MCF 10A (cell line): Measurements from ENCODE around the gene RANBP9. TPM values are rescaled to one million over a fixed set of nuclear protein-coding genes. Genes with fewer than 3 reads are reported as not detected.

Source experiments
- BruUV-seq: library from RNA; stranded (reverse); fragments of 400-500 nt; replicated peaks from 2 replicates; lab custom pipeline; 2021; lab: Mats Ljungman, UMichigan
- CTCF ChIA-PET: fragments of 300-600 bp; sonication (Branson Sonifier 250); formaldehyde crosslinking; extraction: SDS; loops from one replicate; lab custom pipeline; 2021; ENCODE audit warnings: antibody characterized with exemption, inconsistent platforms; lab: Yijun Ruan, JAX
- POLR2A ChIA-PET: fragments of 300-600, 350-650 bp; sonication (Branson Sonifier 250); formaldehyde crosslinking; extraction: SDS; loops from one replicate; lab custom pipeline; 2020; ENCODE audit warnings: antibody characterized with exemption, inconsistent platforms; lab: Yijun Ruan, JAX
- DNase-seq: peaks from one replicate; pipeline ENCODE4 v3.0.0-alpha.2; 2018; ENCODE audit not compliant: unreplicated experiment
- H3K27ac Mint-ChIP-seq: one replicate; pipeline ENCODE4 v1.8.0; 2022; ENCODE audit warnings: mild to moderate bottlenecking, low read depth, mixed read lengths; ENCODE audit not compliant: unreplicated experiment
- H3K27me3 Mint-ChIP-seq: one replicate; pipeline ENCODE4 v1.8.0; 2022; ENCODE audit warnings: mixed read lengths; ENCODE audit not compliant: insufficient read depth, unreplicated experiment
- H3K36me3 Mint-ChIP-seq: one replicate; pipeline ENCODE4 v1.8.0; 2022; ENCODE audit warnings: mild to moderate bottlenecking, moderate library complexity, mixed read lengths; ENCODE audit not compliant: insufficient read depth, unreplicated experiment
- H3K4me1 Mint-ChIP-seq: one replicate; pipeline ENCODE4 v1.8.0; 2022; ENCODE audit warnings: mixed read lengths; ENCODE audit not compliant: insufficient read depth, unreplicated experiment
- H3K4me3 Mint-ChIP-seq: one replicate; pipeline ENCODE4 v1.8.0; 2022; ENCODE audit warnings: mild to moderate bottlenecking, moderate library complexity, mixed read lengths; ENCODE audit not compliant: unreplicated experiment
- H3K9me3 Mint-ChIP-seq: one replicate; pipeline ENCODE4 v1.8.0; 2022; ENCODE audit warnings: mixed read lengths; ENCODE audit not compliant: unreplicated experiment
- intact Hi-C: fragments of 100-400 bp; cut with micrococcal nuclease; formaldehyde crosslinking; loops from 2 replicates; pipeline ENCODE4 v1.14.1; 2022
- total RNA-seq: library from RNA; stranded (reverse); gene quantifications from 2 replicates; pipeline ENCODE4 v1.2.3, GENCODE V29; 2022
- TF ChIP-seq, protein P1 (sequence below): fragments of 200-600 bp; IDR thresholded peaks from one replicate; pipeline ENCODE4 v1.8.0; 2022; ENCODE audit warnings: antibody characterized with exemption, mild to moderate bottlenecking; ENCODE audit not compliant: unreplicated experiment

Gene RANBP9
- total RNA-seq, 1 experiment from 2014 or later = 48.0 TPM

DNA sequence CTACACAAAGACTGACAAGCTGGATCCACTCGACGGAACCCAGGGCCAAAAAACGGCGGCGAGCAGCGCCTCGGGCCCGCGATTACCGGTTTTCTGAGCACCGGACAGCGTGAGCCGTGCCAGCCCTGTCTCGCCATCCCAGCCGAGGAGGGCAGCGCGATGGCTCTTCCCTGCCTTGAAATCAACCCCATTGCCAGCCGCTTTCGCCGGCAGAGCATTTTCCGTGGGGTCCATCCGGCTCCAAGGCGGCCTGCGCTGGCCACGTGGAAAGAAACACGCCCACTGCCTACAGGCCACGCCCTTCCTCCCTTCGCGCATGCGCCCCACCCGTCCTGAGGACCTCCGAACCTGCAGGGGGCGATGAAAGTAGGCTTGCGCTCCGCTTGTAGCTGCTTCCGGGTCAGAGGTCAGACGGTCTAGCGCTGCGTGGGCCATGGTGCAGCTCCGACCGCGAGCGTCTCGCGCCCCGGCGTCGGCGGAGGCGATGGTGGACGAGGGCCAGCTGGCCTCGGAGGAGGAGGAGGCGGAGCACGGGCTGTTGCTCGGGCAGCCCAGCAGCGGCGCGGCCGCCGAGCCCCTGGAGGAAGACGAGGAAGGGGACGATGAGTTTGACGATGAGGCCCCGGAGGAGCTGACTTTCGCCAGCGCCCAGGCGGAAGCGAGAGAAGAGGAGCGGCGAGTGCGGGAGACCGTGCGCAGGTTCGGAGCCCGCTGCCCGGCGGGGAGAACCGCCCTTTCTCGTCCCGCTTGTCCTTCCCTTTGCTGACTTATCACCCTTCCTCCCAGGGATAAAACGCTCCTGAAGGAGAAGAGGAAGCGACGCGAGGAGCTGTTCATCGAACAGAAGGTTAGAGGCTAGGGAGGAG is 96.5 kb downstream of the RANBP9 start, which contains the start of gene NOL7:
Gene NOL7 (plus strand): TSS at position 410 of the 866 bp plus-strand sequence. CDS start 24 bp downstream, at position 434.
- TSS peak; percentile 40 for BruUV-seq
- no peaks in the 10 kb centered on the region for H3K9me3 Mint-ChIP-seq
- intact Hi-C loops = loop anchor here (1.0 to 10.0 kb wide), 4 partner anchors 41 to 279 kb away; partner anchors contain the start of genes RANBP9 and SIRT5

DNA sequence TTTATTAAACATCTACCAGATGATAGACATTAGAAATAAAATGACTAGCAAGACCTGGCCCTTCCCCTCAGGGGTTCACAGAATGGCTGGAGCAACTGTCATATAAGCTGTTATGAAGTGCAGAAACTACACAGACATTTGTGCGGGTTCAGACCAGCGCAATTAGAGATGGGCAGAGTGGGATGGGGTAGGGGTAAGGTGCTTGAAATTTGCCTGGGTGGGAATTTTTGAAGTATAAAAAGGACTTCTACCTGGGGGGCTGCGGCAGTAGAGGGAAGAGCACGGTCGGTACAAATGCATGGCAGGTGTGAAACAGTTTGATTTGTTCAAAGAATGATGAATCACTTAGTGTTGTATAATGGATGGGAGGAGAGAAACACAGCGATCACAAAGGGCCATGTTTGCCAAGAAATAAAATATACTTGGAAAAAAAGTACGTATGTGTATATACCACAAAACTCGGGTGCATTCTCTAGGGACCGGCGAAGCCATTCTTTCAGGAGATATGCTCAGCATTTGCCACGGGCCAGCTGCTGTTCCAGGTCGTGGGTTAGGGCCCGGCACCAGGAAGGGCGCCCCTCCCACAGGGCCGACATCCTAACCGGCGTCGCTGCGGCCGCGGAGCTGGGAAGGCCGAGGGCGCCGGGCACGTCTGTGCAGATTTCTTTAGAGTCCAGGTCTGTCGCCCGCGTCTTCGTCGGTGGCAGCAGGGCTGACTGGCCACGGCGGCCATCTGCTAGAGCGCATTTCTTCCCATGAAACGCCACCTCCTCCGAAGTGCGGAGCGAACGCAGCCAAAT is 97.3 kb downstream of the RANBP9 start:
- Mint-ChIP-seq H3K36me3 (peaks cover 52% of the 10 kb centered on the region), H3K9me3 (no peaks in the 10 kb centered on the region), H3K4me1 (peaks cover 9% of the 10 kb centered on the region), H3K27me3 (no peaks in the 10 kb centered on the region), H3K4me3 (peak overlapping the region; percentile 99), H3K27ac (peak overlapping the region; percentile 98)
- ChIA-PET CTCF (interaction anchor here (0.6 to 4.7 kb wide), 11 partner anchors 9 to 277 kb away, joined by 3 to 23 read pairs (median 3); partner anchors contain the start of gene SIRT5), POLR2A (interaction anchor here (0.6 to 4.9 kb wide), 26 partner anchors 10 to 1843 kb away, joined by 3 to 109 read pairs (median 4); partner anchors contain the start of genes GFOD1, MCUR1, RANBP9 and SIRT5)
- TF ChIP-seq, protein P1, sequence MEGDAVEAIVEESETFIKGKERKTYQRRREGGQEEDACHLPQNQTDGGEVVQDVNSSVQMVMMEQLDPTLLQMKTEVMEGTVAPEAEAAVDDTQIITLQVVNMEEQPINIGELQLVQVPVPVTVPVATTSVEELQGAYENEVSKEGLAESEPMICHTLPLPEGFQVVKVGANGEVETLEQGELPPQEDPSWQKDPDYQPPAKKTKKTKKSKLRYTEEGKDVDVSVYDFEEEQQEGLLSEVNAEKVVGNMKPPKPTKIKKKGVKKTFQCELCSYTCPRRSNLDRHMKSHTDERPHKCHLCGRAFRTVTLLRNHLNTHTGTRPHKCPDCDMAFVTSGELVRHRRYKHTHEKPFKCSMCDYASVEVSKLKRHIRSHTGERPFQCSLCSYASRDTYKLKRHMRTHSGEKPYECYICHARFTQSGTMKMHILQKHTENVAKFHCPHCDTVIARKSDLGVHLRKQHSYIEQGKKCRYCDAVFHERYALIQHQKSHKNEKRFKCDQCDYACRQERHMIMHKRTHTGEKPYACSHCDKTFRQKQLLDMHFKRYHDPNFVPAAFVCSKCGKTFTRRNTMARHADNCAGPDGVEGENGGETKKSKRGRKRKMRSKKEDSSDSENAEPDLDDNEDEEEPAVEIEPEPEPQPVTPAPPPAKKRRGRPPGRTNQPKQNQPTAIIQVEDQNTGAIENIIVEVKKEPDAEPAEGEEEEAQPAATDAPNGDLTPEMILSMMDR = no peak
- BruUV-seq = TSS peak; percentile 69
- DNase-seq = peak; percentile 54
- intact Hi-C loops = loop anchor here (2.0 to 10.0 kb wide), 2 partner anchors 96 to 180 kb away; partner anchors contain the start of gene RANBP9

More for the DNA sequence above, 96.5 kb downstream of the RANBP9 start, which contains the start of gene NOL7:
- no peaks in the 10 kb centered on the region for H3K27me3 Mint-ChIP-seq
- CTCF ChIA-PET = interaction anchor here (0.5 to 4.7 kb wide), 21 partner anchors 10 to 638 kb away, joined by 3 to 23 read pairs (median 3); partner anchors contain the start of gene SIRT5
- H3K4me1 Mint-ChIP-seq = peaks cover 9% of the 10 kb centered on the region
- TF ChIP-seq, protein P1 = peak; percentile 72
- POLR2A ChIA-PET = interaction anchor here (0.6 to 4.9 kb wide), 35 partner anchors 9 to 1844 kb away, joined by 3 to 109 read pairs (median 4); partner anchors contain the start of genes GFOD1, MCUR1, RANBP9 and SIRT5
- DNase-seq = peak; percentile 97
- peak within 1 kb of the TSS; percentile 98 for H3K27ac Mint-ChIP-seq
- H3K36me3 Mint-ChIP-seq = peaks cover 56% of the 10 kb centered on the region
- H3K4me3 Mint-ChIP-seq = peak within 1 kb of the TSS; percentile 99

DNA sequence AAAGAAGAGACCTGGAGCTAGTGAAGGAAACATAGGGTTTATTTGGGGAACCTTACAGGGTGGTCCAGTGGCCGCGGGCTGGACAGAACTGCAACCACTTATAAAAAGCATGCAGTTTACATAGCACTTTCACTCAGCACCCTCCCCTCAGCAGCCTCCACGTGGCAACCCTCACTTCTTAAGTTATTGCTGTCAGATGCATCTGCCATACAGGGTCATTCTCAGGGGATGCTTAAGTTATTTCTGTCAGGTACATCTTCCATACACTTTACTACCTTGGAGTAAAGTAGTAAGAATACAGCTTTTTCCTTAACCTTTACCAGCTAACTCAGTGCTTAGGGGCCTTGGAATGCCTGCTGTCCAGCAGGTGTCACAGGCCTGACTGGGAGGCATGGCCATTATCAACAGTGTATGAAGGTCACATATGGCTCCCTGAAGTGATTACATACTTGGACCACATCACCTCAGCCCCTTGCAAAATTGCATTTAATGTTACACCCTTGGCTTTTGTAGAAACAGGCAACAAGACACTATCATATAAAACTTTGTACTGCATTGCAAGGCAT is 98.5 kb downstream of the RANBP9 start:
- peaks cover 9% of the 10 kb centered on the region for H3K4me1 Mint-ChIP-seq
- POLR2A ChIA-PET = interaction anchor here (0.6 to 4.9 kb wide), 9 partner anchors 38 to 1429 kb away, joined by 3 to 109 read pairs (median 3); partner anchors contain the start of genes GFOD1, RANBP9, SIRT5 and TBC1D7
- TF ChIP-seq, protein P1 = no peak
- no peaks in the 10 kb centered on the region for H3K27me3 Mint-ChIP-seq
- no peak overlapping the region for H3K27ac Mint-ChIP-seq
- no TSS peak for BruUV-seq
- H3K4me3 Mint-ChIP-seq = peak overlapping the region; percentile 99
- no peaks in the 10 kb centered on the region for H3K9me3 Mint-ChIP-seq
- peaks cover 40% of the 10 kb centered on the region for H3K36me3 Mint-ChIP-seq
- intact Hi-C loops = loop anchor here (10.0 kb wide), 1 partner anchor 182 kb away; no protein-coding TSS in a partner anchor
- no peak for DNase-seq
- CTCF ChIA-PET = interaction anchor here (0.6 to 4.7 kb wide), 4 partner anchors 24 to 418 kb away, joined by 3 to 23 read pairs (median 3); partner anchors contain the start of gene SIRT5
